NCI-H1417 (cell line): Measurements from ENCODE around the gene USP32.

Experiments
- DNase-seq, 3 experiments: peaks; one replicate each; lab custom pipeline; 2025; lab: John Stamatoyannopoulos, UW

Gene USP32

GRCh38 chr17:60154616-60155426 is 237.1 kb downstream of the USP32 start:
- DNase-seq = no peak

DNA sequence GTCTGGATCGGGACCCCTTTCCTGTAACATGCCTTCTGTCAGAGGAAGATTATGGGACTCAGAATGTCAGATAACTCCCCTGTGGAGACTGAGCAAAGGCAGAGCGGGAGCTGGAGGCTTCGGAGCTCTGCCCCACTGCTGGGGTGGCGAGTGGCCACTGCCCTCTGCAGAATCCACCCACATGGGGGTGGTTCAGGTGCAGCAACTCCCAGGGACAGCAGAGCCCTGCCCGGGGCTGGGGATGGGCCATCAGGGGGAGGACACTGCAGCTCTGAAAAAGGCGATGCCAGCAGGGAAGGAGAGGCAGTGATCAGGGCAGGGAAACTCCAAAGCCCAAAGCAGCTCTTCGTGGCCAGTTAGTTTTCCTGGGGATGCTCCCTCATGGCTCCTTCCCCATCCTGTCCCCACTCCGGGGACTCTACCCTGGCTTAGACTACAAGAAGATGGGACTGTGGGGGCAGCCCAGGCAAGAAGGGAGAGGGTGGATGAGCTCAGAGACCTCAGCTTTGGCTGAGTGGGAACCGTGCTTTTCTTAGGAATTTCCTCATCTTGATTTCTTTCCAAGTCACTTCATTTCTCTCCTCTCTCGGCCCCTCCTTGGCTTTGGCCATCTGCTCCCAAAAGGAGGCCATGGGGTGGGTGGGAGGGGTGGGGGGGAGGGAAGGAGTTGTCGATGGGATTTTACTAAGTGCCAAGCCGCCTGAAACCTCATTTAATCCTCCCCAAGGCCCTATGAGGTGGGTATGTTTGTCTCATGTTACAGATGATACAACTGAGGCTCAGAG is 238.1 kb downstream of the USP32 start:
- DNase-seq = no peak

- DNase-seq = peak in 1 of 3 experiments; percentile 7
Observed at GRCh38 chr17:60151355-60151754, 240.6 kb downstream of the USP32 start.

- DNase-seq = peak in 2 of 3 experiments; percentile 43 to 49
Observed at GRCh38 chr17:60149691-60150582, 242.0 kb downstream of the USP32 start, which contains the start of gene CA4. Gene CA4 (plus strand): TSS chr17:60149973. CDS start chr17:60150035, 62 bp downstream.

GRCh38 chr17:60148373-60148772 is 243.6 kb downstream of the USP32 start:
- peak in 1 of 3 experiments; percentile 7 for DNase-seq

GRCh38 chr17:60147553-60148223 is 244.2 kb downstream of the USP32 start:
- DNase-seq = no peak

DNA sequence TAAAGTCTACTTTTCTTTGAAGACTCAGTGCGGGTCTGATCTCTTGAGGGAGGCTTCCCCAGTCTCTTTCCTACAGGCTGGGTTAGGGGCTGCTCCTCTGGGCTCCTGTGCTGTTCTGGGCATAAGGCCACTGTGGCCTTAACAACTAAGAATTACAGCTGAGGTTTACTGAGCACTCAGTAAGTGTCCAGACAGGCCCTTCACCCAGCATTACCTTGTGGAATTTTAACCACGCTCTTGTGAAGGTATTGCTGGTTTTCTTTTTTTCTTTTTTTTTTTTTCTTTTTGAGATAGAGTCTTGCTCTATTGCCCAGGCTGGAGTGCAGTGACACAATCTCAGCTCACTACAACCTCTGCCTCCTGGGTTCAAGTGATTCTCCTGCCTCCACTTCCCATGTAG is 245.7 kb downstream of the USP32 start:
- no peak for DNase-seq

- peak in 1 of 3 experiments; percentile 6 for DNase-seq
Observed at GRCh38 chr17:60145006-60145935, 246.7 kb downstream of the USP32 start.

DNA sequence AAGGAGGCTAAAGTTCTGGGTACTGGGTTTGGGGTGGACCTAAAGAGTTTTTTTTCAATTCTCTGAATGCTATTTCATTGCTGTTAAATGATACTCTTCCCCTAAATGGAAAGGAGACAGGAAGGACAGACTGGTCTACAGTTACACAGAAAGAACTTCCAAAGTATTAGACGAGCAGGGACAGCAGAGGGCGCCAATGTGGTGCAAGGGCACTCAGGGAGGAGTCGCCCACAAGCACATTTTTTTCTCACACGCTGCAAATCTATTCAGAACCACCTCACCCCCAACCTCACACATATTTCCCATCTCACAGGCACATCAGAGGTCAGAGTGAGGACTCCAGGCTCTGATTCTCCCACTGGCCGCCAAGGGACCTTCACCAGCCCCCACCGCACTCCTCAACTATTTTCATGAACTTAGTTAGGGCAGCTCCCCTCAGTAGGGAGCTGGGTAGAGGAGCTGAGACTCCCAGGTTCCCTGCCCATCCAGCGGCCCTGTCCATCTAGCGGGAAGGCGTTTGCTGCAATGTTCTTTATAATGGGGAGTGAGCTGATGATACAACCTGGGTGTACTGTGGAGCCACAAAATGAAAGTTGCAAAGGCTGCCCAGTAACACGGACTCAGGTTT is 248.9 kb downstream of the USP32 start:
- DNase-seq = peak; percentile 78 to 87 (median 85)

GRCh38 chr17:60141111-60142018 is 250.6 kb downstream of the USP32 start:
- peak in 2 of 3 experiments; percentile 14 to 23 for DNase-seq

- no peak for DNase-seq
Observed at GRCh38 chr17:60139438-60140285, 252.3 kb downstream of the USP32 start.

- no peak for DNase-seq
Observed at GRCh38 chr17:60138769-60139437, 253.0 kb downstream of the USP32 start.

DNA sequence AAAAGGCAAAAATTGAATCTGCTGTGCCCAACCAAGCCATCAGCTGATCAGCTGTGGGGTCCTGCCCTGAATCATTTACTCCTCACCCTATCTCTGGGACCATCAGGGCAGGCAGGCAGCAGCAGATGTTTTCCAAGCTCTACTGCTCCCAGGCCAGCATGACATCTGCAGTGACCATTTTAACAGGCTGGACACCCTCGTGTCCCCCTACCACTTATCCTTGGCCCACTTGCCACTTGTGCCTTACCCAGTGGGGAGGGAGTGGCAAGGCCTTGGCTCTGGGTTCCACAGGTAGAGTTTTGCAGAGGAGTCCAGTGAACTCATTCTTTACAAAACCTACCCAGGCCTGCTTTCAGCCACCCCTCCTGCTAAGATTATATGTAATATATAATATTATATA is 254.2 kb downstream of the USP32 start:
- DNase-seq = no peak

- no peak for DNase-seq
Observed at GRCh38 chr17:60135951-60136666, 255.8 kb downstream of the USP32 start.

DNA sequence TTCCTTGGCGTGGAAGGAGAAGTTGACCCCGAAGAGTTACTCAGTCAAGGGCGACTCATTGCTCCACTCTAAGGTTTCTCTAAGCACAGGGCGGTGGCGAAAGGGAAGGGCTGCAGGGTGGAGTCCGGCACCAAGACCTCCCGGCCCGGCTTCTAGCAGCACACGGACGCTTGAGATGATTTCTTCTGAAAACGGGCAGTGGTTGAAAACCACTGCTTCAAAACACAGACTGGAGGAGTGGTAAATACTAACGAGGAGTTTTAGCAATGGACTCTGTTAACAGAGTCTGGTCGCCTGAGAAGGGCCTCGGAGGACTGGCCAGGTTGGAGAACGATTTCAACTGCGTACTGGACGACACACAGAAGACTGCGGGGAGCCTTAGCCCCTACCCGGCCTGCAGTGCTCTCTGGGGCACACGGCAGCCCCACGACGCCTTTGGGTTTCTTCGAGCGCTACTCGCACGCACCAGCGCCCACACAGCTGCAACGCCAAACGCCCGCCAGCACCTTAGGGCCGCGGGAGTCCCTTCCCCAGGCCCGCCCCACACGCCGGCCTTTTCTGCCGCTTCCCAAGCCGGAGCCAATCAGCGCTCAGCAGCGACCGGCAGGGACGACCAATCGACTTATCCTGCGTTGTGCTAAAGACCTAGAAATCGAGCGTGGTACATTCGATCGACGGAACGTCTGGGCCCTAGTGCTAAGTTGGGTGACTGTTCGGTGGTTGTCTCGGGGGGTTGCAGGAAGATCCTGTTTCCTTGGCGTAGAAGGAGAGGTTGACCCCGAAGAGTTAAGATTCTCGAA is 256.6 kb downstream of the USP32 start:
- peak; percentile 77 to 89 (median 84) for DNase-seq
